CMK (cell line): Measurements from ENCODE around the gene SCN2A.
"Not testable (repeated sequence)": the region's sequence is repeated elsewhere in the genome, so short reads cannot be mapped to it uniquely, and the experiment has no call there.

Source experiments
- DNase-seq: peaks from one replicate; pipeline ENCODE4 v3.0.0-alpha.2; 2010; ENCODE audit warnings: low read depth

The SCN2A gene

DNA sequence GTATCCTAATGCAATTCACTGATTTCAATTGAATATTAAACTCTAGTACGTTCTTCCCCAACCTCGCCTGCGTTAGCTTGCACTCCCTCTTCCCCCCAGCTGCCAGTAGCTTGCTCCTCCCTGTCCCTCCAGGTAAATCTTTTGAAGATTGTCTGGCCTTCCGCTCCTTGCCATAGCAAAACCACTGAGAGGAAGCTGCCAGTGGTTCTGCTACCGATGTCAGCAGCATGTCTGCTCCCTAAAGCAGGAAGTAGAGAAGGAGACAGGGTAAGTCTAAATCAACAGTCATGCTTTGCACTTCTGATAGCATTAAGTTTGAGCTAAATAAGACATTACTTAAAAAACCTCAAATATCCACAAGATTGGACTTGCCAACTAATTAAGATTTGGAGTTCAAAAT lies 89.1 kb downstream of the SCN2A start:
- DNase-seq = no peak

DNA sequence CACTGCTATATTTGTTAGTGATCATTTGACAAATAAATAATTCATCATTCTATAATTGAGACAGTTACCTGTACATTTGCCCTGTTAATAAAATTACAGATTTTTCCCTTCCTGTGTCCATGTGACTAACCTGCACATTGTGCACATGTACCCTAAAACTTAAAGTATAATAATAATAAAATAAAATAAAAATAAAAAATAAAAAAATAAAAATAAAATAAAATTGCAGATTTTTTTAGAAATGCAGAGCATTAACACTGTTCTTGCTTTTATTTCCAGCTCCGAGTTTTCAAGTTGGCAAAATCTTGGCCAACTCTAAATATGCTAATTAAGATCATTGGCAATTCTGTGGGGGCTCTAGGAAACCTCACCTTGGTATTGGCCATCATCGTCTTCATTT lies 105.1 kb downstream of the SCN2A start:
- not testable (repeated sequence) for DNase-seq

DNA sequence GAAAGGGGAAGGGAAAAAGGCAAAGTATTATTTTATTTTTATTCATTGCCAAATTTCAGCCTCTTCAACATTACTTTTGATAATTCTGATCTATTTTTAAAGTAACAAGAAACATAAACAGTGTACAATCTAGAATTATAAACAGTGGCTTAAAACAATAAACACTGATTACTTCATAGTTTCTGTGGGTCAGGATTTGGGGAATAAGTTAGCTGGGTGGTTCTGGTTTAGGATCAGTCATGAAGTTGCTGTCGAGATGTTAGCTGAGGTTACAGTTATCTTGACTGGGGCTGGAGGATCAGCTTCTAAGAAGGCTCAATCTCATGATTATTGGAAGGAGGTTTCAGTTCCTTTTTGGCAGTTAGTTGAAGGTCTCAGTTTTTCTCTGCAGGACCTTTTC lies 109.2 kb downstream of the SCN2A start:
- no peak for DNase-seq

GRCh38 chr2:165349181-165349580 lies 110.0 kb downstream of the SCN2A start:
- no peak for DNase-seq

- no peak for DNase-seq
Observed at GRCh38 chr2:165357758-165358157, 118.5 kb downstream of the SCN2A start.

- DNase-seq = no peak
Observed at GRCh38 chr2:165361514-165361913, 122.3 kb downstream of the SCN2A start.

- DNase-seq = no peak
Observed at GRCh38 chr2:165369131-165369897, 130.1 kb downstream of the SCN2A start.

- no peak for DNase-seq
Observed at GRCh38 chr2:165369898-165370296, 130.7 kb downstream of the SCN2A start.

- DNase-seq = no peak
Observed at GRCh38 chr2:165371356-165371755, 132.1 kb downstream of the SCN2A start.

DNA sequence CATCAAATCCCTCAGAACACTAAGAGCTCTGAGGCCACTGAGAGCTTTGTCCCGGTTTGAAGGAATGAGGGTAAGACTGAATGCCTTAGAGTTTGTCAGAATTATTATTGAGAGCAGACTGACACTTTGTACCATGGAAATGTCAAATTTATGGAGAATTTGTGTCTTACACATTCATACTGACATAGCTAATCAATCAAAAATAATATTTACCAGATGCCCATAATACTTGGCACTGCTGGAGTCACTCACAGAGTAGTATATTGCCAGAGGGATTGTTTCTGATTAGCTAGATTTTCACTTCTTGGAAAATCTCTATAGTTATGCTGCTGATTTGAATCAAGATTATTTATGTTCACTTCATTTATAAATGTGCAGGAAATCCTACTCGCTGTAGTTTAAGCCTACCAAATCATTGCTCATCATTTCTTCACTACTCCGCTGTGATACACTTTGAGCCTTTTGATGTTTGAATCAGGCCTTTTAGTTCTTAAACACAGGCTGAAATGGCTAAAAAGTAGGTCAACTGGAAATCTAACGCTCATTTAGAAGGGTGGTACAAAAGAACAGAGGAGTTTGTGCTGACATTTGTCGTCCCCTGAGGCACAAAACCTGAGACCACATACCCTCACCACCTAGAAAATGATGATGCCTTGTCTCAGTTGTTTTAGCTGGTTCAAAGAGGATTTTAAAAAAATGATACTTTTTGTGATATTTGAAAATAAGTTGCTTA lies 134.2 kb downstream of the SCN2A start:
- no peak for DNase-seq

DNA sequence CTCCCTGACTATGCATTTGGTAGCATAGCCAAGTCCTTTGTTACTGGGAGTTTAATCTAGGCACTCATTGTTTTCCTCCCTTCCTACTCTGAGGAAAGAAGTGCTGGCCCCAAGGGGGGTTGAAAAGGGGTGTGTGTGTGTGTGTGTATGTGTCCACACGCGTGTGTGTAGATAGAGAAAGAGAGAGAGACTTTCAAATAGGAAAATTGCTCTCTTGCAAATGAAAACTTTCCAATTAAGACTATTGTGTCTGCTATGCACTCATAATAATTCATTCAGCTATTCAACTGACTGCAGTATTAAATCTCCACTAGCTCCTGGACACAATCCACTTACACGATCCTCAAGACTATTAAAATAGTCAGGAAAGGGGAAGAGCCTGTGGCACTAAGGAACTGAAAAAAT lies 137.4 kb downstream of the SCN2A start:
- DNase-seq = no peak

- no peak for DNase-seq
Observed at GRCh38 chr2:165382362-165382761, 143.1 kb downstream of the SCN2A start.

DNA sequence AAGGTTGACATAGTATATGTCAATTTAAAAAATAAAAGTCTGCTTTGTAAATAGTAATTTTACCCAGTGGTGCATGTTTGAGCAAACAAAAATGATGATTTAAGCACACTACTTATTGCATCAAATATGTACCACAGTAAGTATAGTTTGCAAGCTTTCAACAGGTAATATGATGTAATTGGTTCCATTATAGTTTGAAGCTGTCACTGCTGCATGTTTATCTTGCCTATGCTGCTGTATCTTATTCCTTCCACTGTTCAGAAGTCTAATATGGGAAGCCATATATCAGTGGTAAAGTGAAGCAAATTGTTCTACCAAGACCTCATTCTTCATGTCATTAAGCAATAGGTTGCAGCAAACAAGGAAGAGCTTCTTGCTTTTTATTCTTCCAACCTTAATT lies 151.7 kb downstream of the SCN2A start:
- DNase-seq = no peak

- DNase-seq = no peak
Observed at GRCh38 chr2:165391791-165392190, 152.6 kb downstream of the SCN2A start.

DNA sequence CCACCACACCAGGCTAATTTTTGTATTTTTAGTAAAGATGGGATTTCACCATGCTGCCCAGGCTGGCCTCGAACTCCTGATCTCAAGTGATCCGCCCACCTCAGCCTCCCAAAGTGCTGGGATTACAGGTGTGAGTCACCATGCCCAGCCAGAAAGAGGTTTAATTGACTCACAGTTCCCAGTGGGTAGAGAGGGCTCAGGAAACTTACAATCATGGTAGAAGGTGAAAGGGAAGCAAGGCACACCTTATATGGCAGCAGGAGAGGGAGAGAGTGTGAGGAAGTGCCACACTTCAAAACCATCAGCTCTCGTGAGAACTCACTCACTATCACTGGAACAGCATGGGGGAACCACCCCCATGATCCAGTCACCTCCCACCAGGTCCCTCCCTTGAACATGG lies 159.4 kb downstream of the SCN2A start:
- not testable (repeated sequence) for DNase-seq

- peak; percentile 2 for DNase-seq
Observed at GRCh38 chr2:165401285-165401852, 162.2 kb downstream of the SCN2A start.

DNA sequence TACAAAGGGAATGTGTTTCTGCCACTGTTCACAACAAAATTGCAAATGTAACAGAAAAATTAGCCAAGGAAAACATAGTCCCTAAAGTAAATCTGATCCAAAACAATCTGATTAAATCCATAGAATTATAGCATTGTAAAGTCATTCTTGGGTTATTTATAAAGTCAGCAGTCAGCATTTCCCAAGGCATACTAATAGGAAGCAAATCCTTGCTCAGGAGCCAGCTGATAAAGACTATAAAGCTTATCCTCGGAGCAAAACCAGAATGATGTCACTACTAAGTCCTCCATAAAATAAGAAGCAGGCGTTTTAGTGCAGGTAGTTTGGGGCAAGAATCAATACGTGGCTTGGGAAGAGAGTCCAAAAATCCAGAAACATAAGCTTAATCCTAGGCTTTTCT lies 162.9 kb downstream of the SCN2A start:
- no peak for DNase-seq

DNA sequence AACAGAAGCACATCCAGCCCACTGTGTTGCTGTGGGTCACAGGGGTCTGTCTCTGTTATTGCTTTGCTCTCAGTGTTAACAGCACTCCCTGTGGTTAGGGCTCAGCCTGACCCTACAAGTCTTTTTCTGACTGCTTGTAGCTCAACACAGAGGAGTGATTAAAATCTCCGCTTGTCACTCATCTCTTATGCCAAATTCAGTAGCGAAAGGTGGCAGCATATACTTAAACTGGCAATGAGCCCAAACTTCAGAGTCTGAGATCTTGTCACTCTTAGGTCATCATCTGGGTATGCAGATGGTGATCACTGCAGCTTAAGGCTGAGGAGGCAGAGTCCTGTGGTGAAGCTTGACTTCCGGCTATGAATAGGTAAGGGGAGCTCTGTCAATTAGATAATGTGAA lies 167.0 kb downstream of the SCN2A start:
- no peak for DNase-seq

DNA sequence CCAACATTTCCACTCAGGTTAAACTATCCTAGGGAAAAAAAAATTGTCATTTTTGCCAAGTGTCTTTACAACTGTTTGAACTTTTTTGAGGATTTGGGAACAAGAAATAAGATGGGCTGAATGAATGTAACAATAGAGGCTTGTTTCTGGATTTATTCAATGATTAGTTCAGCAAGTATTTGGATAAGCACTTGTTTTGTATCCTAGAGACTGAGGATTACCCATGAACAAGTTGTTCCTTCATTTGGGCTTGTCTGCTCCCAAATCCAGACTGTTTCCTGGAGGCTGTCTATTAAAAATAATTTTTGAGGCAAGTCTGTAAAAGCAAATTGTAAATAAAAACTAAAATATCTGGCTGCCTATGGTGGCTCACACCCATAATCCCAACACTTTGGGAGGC lies 168.3 kb downstream of the SCN2A start:
- no peak for DNase-seq

GRCh38 chr2:165408186-165408585 lies 169.0 kb downstream of the SCN2A start:
- no peak for DNase-seq

GRCh38 chr2:165410276-165410675 lies 171.1 kb downstream of the SCN2A start:
- no peak for DNase-seq

GRCh38 chr2:165414187-165414586 lies 175.0 kb downstream of the SCN2A start:
- DNase-seq = no peak

- no peak for DNase-seq
Observed at GRCh38 chr2:165417009-165417408, 177.8 kb downstream of the SCN2A start.
